A549 treated with CORT108297 at 1 μM for 4 hours (cell line): ENCODE results near the gene SRF. TPM values are rescaled to one million over a fixed set of nuclear protein-coding genes. Genes with fewer than 3 reads are reported as not detected.

ENCODE experiments used
- total RNA-seq: library from RNA; stranded (reverse); fragments of 200-300 nt; extraction: Qiagen RNA extraction; gene quantifications from 5 replicates; pipeline ENCODE4 v1.2.3, GENCODE V29; 2022

The SRF gene
- 13.7 to 19.0 TPM (median 16.3 TPM) in 5 replicates for total RNA-seq

DNA sequence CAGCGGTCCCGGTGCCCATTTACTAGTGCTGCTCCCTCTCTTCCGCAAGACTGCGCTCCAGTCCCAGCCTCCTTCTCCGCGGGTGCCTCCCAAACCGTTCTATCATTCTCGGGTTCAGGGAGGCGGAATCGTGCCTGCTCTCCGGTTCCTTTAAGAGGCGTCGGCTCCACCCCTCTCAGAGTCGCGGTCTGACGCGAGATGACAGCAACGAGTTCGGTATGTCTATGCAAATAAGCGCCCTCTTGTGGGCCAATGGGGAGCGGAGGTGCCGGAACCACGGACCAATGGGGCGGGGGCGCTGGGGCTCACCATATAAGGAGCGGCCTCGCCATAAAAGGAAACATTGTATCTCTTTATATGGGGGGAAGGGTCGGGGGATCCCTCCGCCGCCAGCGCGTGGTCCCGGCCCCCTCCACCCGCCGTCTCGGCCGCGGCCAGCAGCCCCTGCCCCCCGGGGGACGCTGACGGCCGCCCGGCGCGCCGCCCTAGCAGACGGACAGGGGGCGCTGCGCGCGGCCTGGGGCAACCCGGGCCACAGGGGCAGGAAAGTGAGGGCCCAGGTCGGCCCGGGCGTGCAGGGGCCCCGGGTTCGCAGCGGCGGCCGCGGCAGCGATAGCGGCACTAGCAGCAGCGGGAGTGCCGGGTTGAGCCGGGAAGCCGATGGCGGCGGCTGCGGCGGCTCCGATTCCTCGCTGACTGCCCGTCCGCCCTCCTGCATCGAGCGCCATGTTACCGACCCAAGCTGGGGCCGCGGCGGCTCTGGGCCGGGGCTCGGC, at the start of gene SRF:
TSS of gene SRF (plus strand) at position 339 of the 776 bp plus-strand sequence. CDS start at position 727, 388 bp downstream.

DNA sequence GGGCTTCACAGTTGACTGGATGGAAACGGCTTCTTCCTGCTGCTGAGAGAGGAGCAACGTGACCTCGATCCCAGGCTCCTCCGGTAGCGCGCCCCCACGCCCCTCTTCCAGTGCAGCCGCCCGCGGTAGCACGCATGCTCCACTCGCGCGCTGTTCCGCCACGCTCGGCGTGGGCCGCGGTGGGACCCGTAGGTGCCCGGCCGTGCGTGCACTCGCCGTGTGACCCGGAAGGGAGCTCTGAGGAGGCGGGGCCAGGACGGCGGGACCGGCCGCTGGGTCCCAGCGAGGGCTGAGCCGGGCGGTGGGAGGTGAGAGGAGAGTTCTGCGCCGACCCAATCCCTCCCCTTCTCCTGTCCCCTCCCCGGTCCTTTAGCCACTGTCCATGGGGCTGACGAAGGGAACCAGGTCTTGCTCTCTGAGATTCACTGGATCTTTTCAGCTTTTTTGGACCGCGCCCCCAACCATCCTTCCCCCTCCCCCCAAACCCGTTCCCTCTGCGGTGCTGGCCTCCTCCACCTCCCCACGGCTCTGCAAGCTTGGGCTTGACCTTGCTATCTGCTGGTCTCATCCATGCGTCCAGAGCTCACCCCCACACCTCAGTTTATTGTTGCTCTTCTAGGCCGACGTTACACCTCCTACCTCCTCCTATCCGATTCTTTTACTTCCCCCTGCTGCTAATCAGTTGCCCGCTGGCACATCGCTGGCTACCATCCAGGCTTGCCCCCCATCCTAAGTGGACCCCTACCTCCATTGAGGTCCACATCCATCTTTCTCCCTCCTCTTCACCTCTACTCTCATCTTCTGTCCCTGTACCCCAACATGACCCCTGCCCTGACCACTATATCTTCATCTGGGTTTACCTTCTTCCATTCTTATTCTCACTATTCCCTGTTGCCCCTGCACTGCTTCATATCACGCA, 11.1 kb downstream of the SRF start, which contains the start of gene CUL9:
TSS of gene CUL9 (plus strand) at position 255 of the 919 bp plus-strand sequence. CDS start 2,115 bp downstream, outside the sequence.

DNA sequence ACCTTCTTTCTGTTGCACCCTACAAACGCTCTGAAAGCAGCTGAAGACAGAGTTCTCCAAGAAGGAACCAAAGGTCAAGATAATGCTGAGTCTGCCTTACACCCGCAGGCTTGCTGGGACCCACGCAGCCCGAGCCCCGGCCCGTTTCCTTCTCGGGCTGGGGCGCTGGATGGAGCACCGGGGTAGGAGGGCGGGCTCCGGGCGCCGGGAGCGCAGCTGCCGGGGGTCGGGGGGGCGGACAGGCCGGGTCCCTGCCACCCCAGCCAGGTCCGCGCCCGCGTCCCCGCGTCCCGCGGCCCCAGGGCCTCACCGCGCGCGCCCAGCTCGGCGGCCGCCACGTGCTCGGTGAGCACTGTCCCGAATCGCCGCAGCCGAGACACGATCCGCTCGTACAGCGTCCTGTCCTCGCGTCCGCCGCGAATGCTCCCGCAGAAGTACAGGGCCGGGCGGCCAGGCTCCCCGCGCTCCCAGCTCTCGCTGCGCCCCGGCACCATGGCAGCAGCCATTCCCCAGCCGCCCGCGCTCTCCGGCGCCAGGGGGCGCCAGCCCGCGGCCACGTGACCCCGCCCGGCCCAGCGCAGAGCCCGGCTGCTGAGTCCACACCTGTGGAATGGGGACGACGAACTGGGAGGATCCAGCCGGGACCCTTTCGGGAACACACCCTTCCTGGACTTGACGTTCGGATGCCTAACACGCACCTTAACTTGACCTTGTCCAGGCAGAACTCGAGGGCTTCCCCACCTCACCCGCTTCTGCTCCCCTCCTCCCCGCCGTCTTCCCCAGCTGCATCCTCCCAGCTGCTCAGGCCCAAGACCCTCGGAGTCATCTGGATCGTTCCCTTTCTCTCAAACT, 58.1 kb downstream of the SRF start, which contains the start of gene DNPH1:
TSS of gene DNPH1 (minus strand) at position 531 of the 852 bp plus-strand sequence. CDS start at position 506, 25 bp downstream.

Other genes with a start within 250 kb of the SRF start
- gene CNPY3, start 241.8 kb upstream of the SRF start, total RNA-seq = 39.0 to 46.5 TPM (median 44.9 TPM) in 5 replicates
- 0.10 to 0.14 TPM (median 0.12 TPM) in 4 of 5 replicates, not detected in the other for gene GNMT, start 210.5 kb upstream of the SRF start, total RNA-seq
- gene PEX6, start 192.1 kb upstream of the SRF start, total RNA-seq = 6.7 to 10.0 TPM (median 9.7 TPM) in 5 replicates
- 25.0 to 30.2 TPM (median 27.5 TPM) in 5 replicates for gene PPP2R5D, start 186.7 kb upstream of the SRF start, total RNA-seq
- gene MEA1, start 157.3 kb upstream of the SRF start, total RNA-seq = 88.9 to 97.4 TPM (median 95.8 TPM) in 5 replicates
- gene KLHDC3, start 157.0 kb upstream of the SRF start, total RNA-seq = 24.9 to 33.1 TPM (median 30.2 TPM) in 5 replicates
- 67.9 to 75.6 TPM (median 70.9 TPM) in 5 replicates for gene RRP36, start 149.6 kb upstream of the SRF start, total RNA-seq
- 6.3 to 9.0 TPM (median 7.6 TPM) in 5 replicates for gene CUL7, start 117.4 kb upstream of the SRF start, total RNA-seq
- 58.0 to 62.4 TPM (median 60.0 TPM) in 5 replicates for gene MRPL2, start 111.8 kb upstream of the SRF start, total RNA-seq
- 5.9 to 8.6 TPM (median 7.6 TPM) in 5 replicates for gene KLC4, start 111.6 kb upstream of the SRF start, total RNA-seq
- gene PTK7, start 95.0 kb upstream of the SRF start, total RNA-seq = 3.9 to 5.6 TPM (median 4.8 TPM) in 5 replicates
- gene CUL9, start 10.9 kb downstream of the SRF start, total RNA-seq = 6.6 to 11.6 TPM (median 9.9 TPM) in 5 replicates
- gene DNPH1, start 58.2 kb downstream of the SRF start, total RNA-seq = 70.9 to 113 TPM (median 104 TPM) in 5 replicates
- 0.03 to 0.06 TPM (median 0.05 TPM) in 5 replicates for gene TTBK1, start 72.2 kb downstream of the SRF start, total RNA-seq
- not detected in 5 replicates for gene SLC22A7, start 127.0 kb downstream of the SRF start, total RNA-seq
- gene CRIP3, start 137.6 kb downstream of the SRF start, total RNA-seq = 0.44 to 1.1 TPM (median 0.52 TPM) in 5 replicates
- 3.6 to 5.9 TPM (median 5.3 TPM) in 5 replicates for gene ZNF318, start 198.4 kb downstream of the SRF start, total RNA-seq